GM21529 (cell line): ENCODE results near the gene PTPRF.

ENCODE experiments used
- ATAC-seq: cut with Tn5 transposase; IDR thresholded peaks from one replicate; pipeline ENCODE4 v1.9.1; 2021; ENCODE audit not compliant: unreplicated experiment

PTPRF gene

GRCh38 chr1:43551396-43551888, 20.8 kb downstream of the PTPRF start:
- ATAC-seq: no peak

- no peak for ATAC-seq
Measured at GRCh38 chr1:43552059-43552742, 21.5 kb downstream of the PTPRF start.

GRCh38 chr1:43552813-43553212, 22.1 kb downstream of the PTPRF start:
- ATAC-seq: no peak

GRCh38 chr1:43554444-43554992, 23.8 kb downstream of the PTPRF start:
- ATAC-seq: no peak

- ATAC-seq: no peak
Measured at GRCh38 chr1:43556782-43557181, 26.1 kb downstream of the PTPRF start.

- ATAC-seq: no peak
Measured at GRCh38 chr1:43557744-43558245, 27.1 kb downstream of the PTPRF start.

- no peak for ATAC-seq
Measured at GRCh38 chr1:43558346-43558841, 27.7 kb downstream of the PTPRF start.

- no peak for ATAC-seq
Measured at GRCh38 chr1:43559714-43560113, 29.0 kb downstream of the PTPRF start.

- ATAC-seq: no peak
Measured at GRCh38 chr1:43560286-43560685, 29.6 kb downstream of the PTPRF start.

GRCh38 chr1:43563876-43564539, 33.3 kb downstream of the PTPRF start:
- no peak for ATAC-seq

GRCh38 chr1:43564551-43565348, 34.1 kb downstream of the PTPRF start:
- ATAC-seq: no peak

- ATAC-seq: no peak
Measured at GRCh38 chr1:43565600-43566360, 35.1 kb downstream of the PTPRF start.

- ATAC-seq: no peak
Measured at GRCh38 chr1:43566382-43567044, 35.8 kb downstream of the PTPRF start.

GRCh38 chr1:43569175-43569574, 38.5 kb downstream of the PTPRF start:
- no peak for ATAC-seq

- ATAC-seq: no peak
Measured at GRCh38 chr1:43570277-43570676, 39.6 kb downstream of the PTPRF start.

GRCh38 chr1:43570715-43571114, 40.0 kb downstream of the PTPRF start:
- no peak for ATAC-seq

- ATAC-seq: no peak
Measured at GRCh38 chr1:43572084-43572483, 41.4 kb downstream of the PTPRF start.

- no peak for ATAC-seq
Measured at GRCh38 chr1:43572538-43572937, 41.9 kb downstream of the PTPRF start.

- no peak for ATAC-seq
Measured at GRCh38 chr1:43573066-43573800, 42.5 kb downstream of the PTPRF start.
